ENCODE data around the gene ARHGAP6.

Gene ARHGAP6

DNA sequence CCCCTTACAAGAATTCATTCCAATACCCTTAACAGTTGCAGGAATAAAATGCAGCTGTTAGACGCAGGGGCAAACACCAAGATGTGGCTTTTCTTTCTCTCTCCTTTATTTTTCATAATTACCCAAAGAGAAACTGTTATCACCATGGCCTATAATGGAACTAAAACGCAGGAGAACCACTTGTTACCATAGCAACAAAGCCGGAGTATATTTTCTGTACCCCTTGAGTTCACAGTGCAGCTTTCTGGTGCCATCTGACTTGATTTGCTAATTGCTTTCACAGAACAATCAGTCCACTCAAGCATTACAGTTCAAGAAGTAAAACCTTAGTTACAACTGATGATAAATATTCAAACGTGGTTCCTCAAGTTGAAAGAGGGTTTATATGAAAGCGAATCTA is 214.6 kb downstream of the ARHGAP6 start:
- DNase-seq (ENCODE audit: low read depth), result no peak
- no peak overlapping the region for H3K4me3 ChIP-seq (ENCODE audit: low read length)
- TF ChIP-seq CTCF (conservative IDR thresholded peaks at IDR 0.05; ENCODE audit: low read length), result no peak

GRCh38 chrX:11450354-11450753 is 215.4 kb downstream of the ARHGAP6 start:
- DNase-seq (ENCODE audit: low read depth), result no peak
- no peak overlapping the region for H3K4me3 ChIP-seq (ENCODE audit: low read length)
- TF ChIP-seq CTCF (conservative IDR thresholded peaks at IDR 0.05; ENCODE audit: low read length), result no peak

GRCh38 chrX:11449613-11450012 is 216.1 kb downstream of the ARHGAP6 start:
- H3K4me3 ChIP-seq (ENCODE audit: low read length), result no peak overlapping the region
- DNase-seq (ENCODE audit: low read depth), result no peak
- no peak for TF ChIP-seq CTCF (conservative IDR thresholded peaks at IDR 0.05; ENCODE audit: low read length)

GRCh38 chrX:11447418-11447817 is 218.3 kb downstream of the ARHGAP6 start:
- peak; percentile 31 for DNase-seq (ENCODE audit: low read depth)
- no peak overlapping the region for H3K4me3 ChIP-seq (ENCODE audit: low read length)
- no peak for TF ChIP-seq CTCF (conservative IDR thresholded peaks at IDR 0.05; ENCODE audit: low read length)

DNA sequence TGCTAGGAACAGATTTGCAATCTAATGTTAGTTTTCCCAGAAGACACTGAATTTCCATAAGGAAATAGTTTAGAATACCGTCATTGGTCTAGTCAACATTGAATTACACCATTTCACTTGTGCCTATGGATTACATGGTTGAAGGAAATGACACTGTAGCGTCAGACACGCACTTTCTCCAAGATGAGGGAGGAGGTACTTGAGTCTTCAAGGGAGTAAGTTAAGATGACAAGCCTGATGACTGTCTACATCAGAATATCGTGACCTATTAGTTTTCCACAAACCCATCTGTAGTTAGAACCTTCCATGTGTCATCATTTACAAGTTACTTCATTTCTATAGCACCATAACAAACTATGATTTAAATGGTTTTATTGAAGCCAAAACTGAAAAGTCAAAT is 218.8 kb downstream of the ARHGAP6 start:
- no peak overlapping the region for H3K4me3 ChIP-seq (ENCODE audit: low read length)
- DNase-seq (ENCODE audit: low read depth), result peak; percentile 65

DNA sequence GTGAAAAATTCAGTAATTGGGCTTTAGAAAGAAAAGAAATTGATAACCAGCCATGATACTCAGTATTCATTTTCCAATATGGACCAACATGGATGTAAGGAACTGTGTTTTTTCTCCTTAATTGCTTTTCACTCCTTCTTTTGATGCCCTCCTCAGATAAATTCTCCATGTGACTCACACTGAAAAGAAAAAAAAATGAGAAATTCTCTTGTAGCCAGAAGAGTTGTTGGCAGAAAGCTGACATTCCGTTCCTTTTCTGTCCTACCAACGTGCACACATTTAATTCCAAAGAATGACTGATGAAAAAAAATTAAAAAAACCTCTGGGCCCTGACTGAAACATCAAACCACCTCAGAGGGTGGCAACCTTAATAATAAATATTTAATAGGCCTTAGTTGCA is 219.4 kb downstream of the ARHGAP6 start:
- no peak for TF ChIP-seq CTCF (conservative IDR thresholded peaks at IDR 0.05; ENCODE audit: low read length)
- DNase-seq (ENCODE audit: low read depth), result peak; percentile 82
- no peak overlapping the region for H3K4me3 ChIP-seq (ENCODE audit: low read length)

More for the DNA sequence above, 218.8 kb downstream of the ARHGAP6 start:
- TF ChIP-seq CTCF (conservative IDR thresholded peaks at IDR 0.05; ENCODE audit: low read length), result no peak

GRCh38 chrX:11445540-11445939 is 220.2 kb downstream of the ARHGAP6 start:
- DNase-seq (ENCODE audit: low read depth), result no peak
- TF ChIP-seq CTCF (conservative IDR thresholded peaks at IDR 0.05; ENCODE audit: low read length), result no peak

More at GRCh38 chrX:11445540-11445939, 220.2 kb downstream of the ARHGAP6 start:
- H3K4me3 ChIP-seq (ENCODE audit: low read length), result no peak overlapping the region
